OCI-LY3 (cell line): ENCODE measurements around the gene WDFY1.

Source experiments
- EZH2phosphoT487 ChIP-seq: fragments of 200-600 bp; shearing (Covaris generic); IDR thresholded peaks from 2 replicates; pipeline ENCODE4 v1.6.1; 2018; ENCODE audit warnings: antibody characterized with exemption, mixed run types, low read depth
- TF ChIP-seq, protein P1 (sequence below): fragments of 200-600, 300-600 bp; sonication (generic); IDR thresholded peaks from 2 replicates; pipeline ENCODE4 v1.5.1; 2014; ENCODE audit warnings: antibody characterized with exemption, low read length, low read depth

DNA sequence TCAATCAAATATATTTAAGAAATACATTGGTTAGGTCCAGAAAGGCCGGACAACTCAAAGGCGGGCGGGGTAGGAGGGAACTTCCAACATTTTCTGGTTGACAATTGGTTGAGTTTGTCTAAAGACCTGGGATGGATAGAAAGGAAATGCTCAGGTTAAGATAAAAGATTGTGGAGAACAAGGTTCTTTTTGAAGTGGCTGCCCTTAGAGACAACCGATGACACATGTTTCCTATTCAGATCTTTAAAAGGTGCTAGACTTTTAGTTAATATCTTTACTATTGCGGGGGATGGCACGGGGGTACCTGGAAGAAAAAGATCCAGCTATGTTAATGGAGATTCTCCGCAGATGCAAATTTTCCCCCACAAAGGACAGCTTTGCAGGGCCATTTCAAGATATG is 97.7 kb downstream of the WDFY1 start:
- TF ChIP-seq, protein P1, sequence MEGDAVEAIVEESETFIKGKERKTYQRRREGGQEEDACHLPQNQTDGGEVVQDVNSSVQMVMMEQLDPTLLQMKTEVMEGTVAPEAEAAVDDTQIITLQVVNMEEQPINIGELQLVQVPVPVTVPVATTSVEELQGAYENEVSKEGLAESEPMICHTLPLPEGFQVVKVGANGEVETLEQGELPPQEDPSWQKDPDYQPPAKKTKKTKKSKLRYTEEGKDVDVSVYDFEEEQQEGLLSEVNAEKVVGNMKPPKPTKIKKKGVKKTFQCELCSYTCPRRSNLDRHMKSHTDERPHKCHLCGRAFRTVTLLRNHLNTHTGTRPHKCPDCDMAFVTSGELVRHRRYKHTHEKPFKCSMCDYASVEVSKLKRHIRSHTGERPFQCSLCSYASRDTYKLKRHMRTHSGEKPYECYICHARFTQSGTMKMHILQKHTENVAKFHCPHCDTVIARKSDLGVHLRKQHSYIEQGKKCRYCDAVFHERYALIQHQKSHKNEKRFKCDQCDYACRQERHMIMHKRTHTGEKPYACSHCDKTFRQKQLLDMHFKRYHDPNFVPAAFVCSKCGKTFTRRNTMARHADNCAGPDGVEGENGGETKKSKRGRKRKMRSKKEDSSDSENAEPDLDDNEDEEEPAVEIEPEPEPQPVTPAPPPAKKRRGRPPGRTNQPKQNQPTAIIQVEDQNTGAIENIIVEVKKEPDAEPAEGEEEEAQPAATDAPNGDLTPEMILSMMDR = no peak
- TF ChIP-seq EZH2phosphoT487 = no peak
